H1 (cell line): ENCODE measurements around the gene RAMP3. TPM values are rescaled to one million over a fixed set of nuclear protein-coding genes. Genes with fewer than 3 reads are reported as not detected.
A peak's percentile ranks its signal among the peaks of the same experiment; 100 is the strongest.

Source experiments
- CTCF ChIA-PET: fragments of 300-600 bp; sonication (Branson Sonifier 250); formaldehyde crosslinking; loops from one replicate; lab custom pipeline; 2021; ENCODE audit not compliant: partially characterized antibody; lab: Charles Lee
- POLR2A ChIA-PET: fragments of 300-600 bp; sonication (Branson Sonifier 250); formaldehyde crosslinking; loops from one replicate; lab custom pipeline; 2021; ENCODE audit warnings: inconsistent platforms; ENCODE audit not compliant: partially characterized antibody; lab: Charles Lee
- DNase-seq, 2 experiments: peaks; one replicate each; pipeline versions ENCODE4 v3.0.0 to v3.0.0-alpha.2; 2010 to 2022; ENCODE audit warnings: low spot score in 2 of 2, low read depth in 1 of 2, mixed read lengths in 1 of 2
- FAIRE-seq: peaks from 2 replicates; lab custom pipeline; 2011; peaks lifted over from hg19 to GRCh38; lab: Jason Lieb, UNC
- H2AFZ ChIP-seq: 2 replicates; pipeline ENCODE4 v1.8.1; 2012; ENCODE audit warnings: low read length, inconsistent platforms
- H2AK5ac ChIP-seq: 2 replicates; pipeline ENCODE4 v1.6.1; 2013; ENCODE audit warnings: low read depth, low read length
- H2BK120ac ChIP-seq: replicated peaks from 2 replicates; pipeline ENCODE3; 2013; ENCODE audit warnings: low read depth, low read length, inconsistent platforms
- H2BK12ac ChIP-seq: 2 replicates; pipeline ENCODE4 v1.6.1; 2013; ENCODE audit warnings: low read depth, low read length
- H2BK15ac ChIP-seq: 2 replicates; pipeline ENCODE4 v1.6.1; 2013; ENCODE audit warnings: low read length
- H2BK20ac ChIP-seq: 2 replicates; pipeline ENCODE4 v1.6.1; 2013; ENCODE audit warnings: low read length
- H2BK5ac ChIP-seq: 2 replicates; pipeline ENCODE4 v1.6.1; 2013; ENCODE audit warnings: low read depth, low read length
- H3K14ac ChIP-seq: 2 replicates; pipeline ENCODE4 v1.6.1; 2013; ENCODE audit warnings: inconsistent platforms; ENCODE audit not compliant: insufficient read length
- H3K18ac ChIP-seq: 2 replicates; pipeline ENCODE4 v1.6.1; 2013; ENCODE audit warnings: low read length; ENCODE audit errors: extremely low read depth
- H3K23ac ChIP-seq: 2 replicates; pipeline ENCODE4 v1.6.1; 2013; ENCODE audit warnings: inconsistent platforms; ENCODE audit not compliant: insufficient read length
- H3K23me2 ChIP-seq: 2 replicates; pipeline ENCODE4 v1.6.1; 2013; ENCODE audit warnings: low read depth, low read length
- H3K27ac ChIP-seq: 2 replicates; pipeline ENCODE4 v1.6.1; 2011; ENCODE audit warnings: low read depth, low read length, inconsistent platforms
- H3K27me3 ChIP-seq, 4 experiments: replicated peaks in 1 of 4; 1 replicate in 1 of 4; 2 replicates in 3 of 4; pipeline versions ENCODE4 v1.6.1 to v1.8.1; 2011 to 2013; ENCODE audit warnings: low read length in 3 of 4, mild to moderate bottlenecking in 3 of 4, inconsistent platforms in 2 of 4, mixed read lengths in 2 of 4, moderate library complexity in 1 of 4; ENCODE audit not compliant: control insufficient read depth in 3 of 4, insufficient read depth in 3 of 4; ENCODE audit errors: extremely low read depth in 1 of 4
- H3K36me3 ChIP-seq, 4 experiments: 2 replicates each; pipeline versions ENCODE4 v1.6.1 to v1.8.1; 2011 to 2013; ENCODE audit warnings: mild to moderate bottlenecking in 4 of 4, low read length in 3 of 4, moderate library complexity in 2 of 4, control low read depth in 1 of 4, inconsistent platforms in 1 of 4; ENCODE audit not compliant: insufficient read depth in 4 of 4, control insufficient read depth in 2 of 4
- H3K4ac ChIP-seq: replicated peaks from 2 replicates; pipeline ENCODE3; 2013; ENCODE audit warnings: low read length, low read depth, mixed read lengths, inconsistent platforms; ENCODE audit not compliant: insufficient read length
- H3K4me1 ChIP-seq, 4 experiments: replicated peaks in 1 of 4; 1 replicate in 1 of 4; 2 replicates in 3 of 4; pipeline versions ENCODE4 v1.6.1 to v1.8.1; 2011 to 2013; ENCODE audit warnings: low read length in 3 of 4, inconsistent platforms in 2 of 4, mixed read lengths in 1 of 4; ENCODE audit not compliant: insufficient read depth in 4 of 4, control insufficient read depth in 3 of 4
- H3K4me2 ChIP-seq, 2 experiments: 2 replicates each; pipeline versions ENCODE4 v1.6.1 to v1.8.1; 2011 to 2013; ENCODE audit warnings: low read depth in 2 of 2, low read length in 2 of 2, control low read depth in 1 of 2, inconsistent platforms in 1 of 2, mild to moderate bottlenecking in 1 of 2; ENCODE audit not compliant: insufficient read depth in 1 of 2
- H3K4me3 ChIP-seq, 4 experiments: fragments of 200-600, 300-600 bp in 1 of 4; sonication (generic), shearing (Covaris generic), sonication (Bioruptor Twin) in 1 of 4; 2 replicates each; pipeline versions ENCODE4 v1.5.1 to v1.8.1; 2011 to 2016; ENCODE audit warnings: low read length in 4 of 4, low read depth in 3 of 4, control low read depth in 2 of 4, inconsistent platforms in 2 of 4, mild to moderate bottlenecking in 2 of 4, mixed read lengths in 1 of 4, moderate library complexity in 1 of 4; ENCODE audit not compliant: insufficient read depth in 2 of 4; ENCODE audit errors: extremely low read depth in 1 of 4
- H3K56ac ChIP-seq: replicated peaks from 2 replicates; pipeline ENCODE3; 2013; ENCODE audit warnings: low read depth, mild to moderate bottlenecking, mixed read lengths, low read length, inconsistent platforms; ENCODE audit not compliant: insufficient read length
- H3K79me1 ChIP-seq: 2 replicates; pipeline ENCODE4 v1.6.1; 2013; ENCODE audit warnings: low read depth, low read length, control low read depth
- H3K79me2 ChIP-seq, 2 experiments: 2 replicates each; pipeline versions ENCODE4 v1.6.1 to v1.8.1; 2012 to 2013; ENCODE audit warnings: low read length in 2 of 2, mild to moderate bottlenecking in 2 of 2, inconsistent platforms in 1 of 2; ENCODE audit not compliant: insufficient read depth in 2 of 2, control insufficient read depth in 1 of 2
- H3K9ac ChIP-seq, 4 experiments: replicated peaks in 1 of 4; 1 replicate in 1 of 4; 2 replicates in 3 of 4; pipeline versions ENCODE4 v1.6.1 to v1.8.1; 2011 to 2013; ENCODE audit warnings: low read depth in 3 of 4, low read length in 3 of 4, control low read depth in 2 of 4, mild to moderate bottlenecking in 2 of 4, moderate library complexity in 2 of 4, inconsistent platforms in 1 of 4; ENCODE audit errors: extremely low read depth in 1 of 4
- H3K9me3 ChIP-seq, 2 experiments: 2 replicates each; pipeline versions ENCODE4 v1.6.1 to v1.8.1; 2012 to 2013; ENCODE audit warnings: mild to moderate bottlenecking in 2 of 2, moderate library complexity in 2 of 2, control low read depth in 1 of 2, inconsistent platforms in 1 of 2, low read depth in 1 of 2, low read length in 1 of 2, mixed read lengths in 1 of 2; ENCODE audit not compliant: insufficient read depth in 2 of 2
- H4K20me1 ChIP-seq, 2 experiments: replicated peaks in 1 of 2; 2 replicates each; pipeline versions ENCODE3 to v1.8.1; 2011 to 2013; ENCODE audit warnings: inconsistent platforms in 2 of 2, low read length in 2 of 2, mild to moderate bottlenecking in 1 of 2; ENCODE audit not compliant: insufficient read depth in 2 of 2, control insufficient read depth in 1 of 2
- H4K5ac ChIP-seq: 2 replicates; pipeline ENCODE4 v1.6.1; 2013; ENCODE audit warnings: low read length, low read depth, mixed read lengths, inconsistent platforms; ENCODE audit not compliant: insufficient read length
- H4K8ac ChIP-seq: 2 replicates; pipeline ENCODE4 v1.8.0; 2013; ENCODE audit warnings: mild to moderate bottlenecking, moderate library complexity, low read length, inconsistent platforms; ENCODE audit not compliant: insufficient read depth; ENCODE audit errors: extremely low read depth
- H4K91ac ChIP-seq: replicated peaks from 2 replicates; pipeline ENCODE3; 2013; ENCODE audit warnings: low read length, mixed read lengths, inconsistent platforms; ENCODE audit not compliant: insufficient read length
- BRCA1 ChIP-seq: IDR thresholded peaks from 2 replicates; pipeline ENCODE4 v1.6.1; 2012; ENCODE audit warnings: low read depth, low read length, improper control_type of control experiment
- RAD21 ChIP-seq, 2 experiments: IDR thresholded peaks in 1 of 2; conservative IDR thresholded peaks in 1 of 2; 2 replicates each; pipeline ENCODE4 v1.6.1; 2011; ENCODE audit warnings: low read depth in 2 of 2, low read length in 2 of 2, improper control_type of control experiment in 1 of 2, inconsistent platforms in 1 of 2, mild to moderate bottlenecking in 1 of 2, moderate library complexity in 1 of 2
- WGBS, 2 experiments: shearing (Covaris generic) in 1 of 2; methylation state at CpG; one replicate each; pipeline versions ENCODE4 v1.1.6 to v1.1.7; 2013 to 2015; ENCODE audit warnings: low lambda C conversion rate in 2 of 2, mixed read lengths in 2 of 2, inconsistent platforms in 1 of 2, low coverage in 1 of 2, missing lambda C conversion rate in 1 of 2; ENCODE audit not compliant: insufficient replicate concordance in 2 of 2, insufficient coverage in 1 of 2, insufficient read length in 1 of 2; ENCODE audit errors: extremely low coverage in 1 of 2, missing lambda C conversion rate in 1 of 2; 5-methylcytosine and 5-hydroxymethylcytosine counted together
- polyA plus RNA-seq, 7 experiments: library from polyadenylated mRNA; depleted of rRNA in 3 of 7; stranded (reverse) in 5 of 7; unstranded in 2 of 7; fragments of >200 nt in 5 of 7; fragments of 200-250 nt in 2 of 7; gene quantifications; 1 replicate in 5 of 7; 2 replicates in 1 of 7; 4 replicates in 1 of 7; pipeline versions ENCODE4 v1.2.1 to v1.2.3, GENCODE V29; 2011 to 2013; ENCODE audit warnings: missing spikeins in 2 of 7, mixed read lengths in 2 of 7
- total RNA-seq: library from RNA; stranded (reverse); fragmentation: NEBNext Ultra II Directional; extraction: Animal tissue kit (Norgen Biotek cat#: 25700); gene quantifications from 2 replicates; pipeline ENCODE4 v1.2.1, GENCODE V29; 2021
- TF ChIP-seq, protein P1 (sequence below), 3 experiments: IDR thresholded peaks; 1 replicate in 2 of 3; 2 replicates in 1 of 3; pipeline versions ENCODE4 v1.5.1 to v1.6.1; 2011; ENCODE audit warnings: low read length in 3 of 3, mild to moderate bottlenecking in 3 of 3, inconsistent platforms in 2 of 3, low read depth in 1 of 3, moderate library complexity in 1 of 3; ENCODE audit not compliant: insufficient read depth in 1 of 3; ENCODE audit errors: control extremely low read depth in 1 of 3

The RAMP3 gene
- total and polyA plus RNA-seq, 2 of the 8 experiments (the other 6 are each of a cell fraction or from before 2014, with no cell fraction given) = 0.88 to 0.98 TPM

DNA sequence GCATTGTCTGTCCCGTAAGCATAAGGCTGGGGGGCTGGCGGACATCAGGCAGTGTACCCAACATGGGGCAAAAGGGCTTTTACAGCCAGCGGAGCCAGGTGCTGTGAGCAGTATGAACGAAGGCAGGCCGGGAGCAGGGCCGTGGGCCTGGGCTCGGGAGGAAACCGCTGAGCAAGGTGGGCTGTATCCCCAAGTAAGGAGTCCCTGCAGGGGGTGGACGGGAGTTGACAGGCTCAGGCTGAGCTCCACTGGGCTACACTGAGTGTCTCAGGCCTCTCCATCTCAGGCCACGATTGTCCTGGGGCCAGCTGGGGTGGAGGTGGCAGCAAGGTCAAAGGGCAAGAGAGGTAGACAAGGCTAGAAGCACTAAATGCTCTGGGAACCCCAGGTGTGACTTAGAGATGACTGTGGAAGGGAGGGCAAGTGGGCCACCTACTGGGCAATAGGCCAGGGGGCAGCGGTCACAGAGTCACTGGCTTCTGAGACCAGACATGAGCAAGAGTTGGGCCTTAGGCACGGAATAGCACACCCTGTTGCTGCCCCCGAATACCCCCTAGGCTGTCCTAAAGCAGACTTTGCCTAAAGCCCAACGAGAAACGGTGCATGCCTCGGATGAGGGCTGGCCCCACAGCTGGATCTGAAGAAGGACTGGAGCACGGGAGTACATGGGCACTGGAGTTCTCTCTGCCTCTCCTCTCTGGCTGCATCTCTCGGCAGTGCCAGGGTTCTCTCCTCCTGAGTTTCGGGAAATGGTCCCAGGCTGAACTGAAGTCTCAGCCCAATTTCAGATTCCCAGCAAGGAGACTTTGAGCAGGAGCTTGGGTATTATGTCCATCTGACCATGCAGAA, 10.8 kb upstream of the RAMP3 start:
- WGBS, 2 experiments = 85% methylated on average over 18 of the region's 19 CpGs; no CpG with 5 or more reads in 1 of the 2 experiments
- H3K14ac ChIP-seq = no peak overlapping the region
- no peaks in the 10 kb centered on the region for H3K23me2 ChIP-seq
- no peak overlapping the region for H3K4ac ChIP-seq
- no peaks in the 10 kb centered on the region for H4K20me1 ChIP-seq
- no peak overlapping the region for H2AFZ ChIP-seq
- no peaks in the 10 kb centered on the region for H3K4me1 ChIP-seq
- no peak overlapping the region for H2BK20ac ChIP-seq
- H2BK120ac ChIP-seq = no peak overlapping the region
- no peak overlapping the region for H3K27ac ChIP-seq
- TF ChIP-seq, protein P1, sequence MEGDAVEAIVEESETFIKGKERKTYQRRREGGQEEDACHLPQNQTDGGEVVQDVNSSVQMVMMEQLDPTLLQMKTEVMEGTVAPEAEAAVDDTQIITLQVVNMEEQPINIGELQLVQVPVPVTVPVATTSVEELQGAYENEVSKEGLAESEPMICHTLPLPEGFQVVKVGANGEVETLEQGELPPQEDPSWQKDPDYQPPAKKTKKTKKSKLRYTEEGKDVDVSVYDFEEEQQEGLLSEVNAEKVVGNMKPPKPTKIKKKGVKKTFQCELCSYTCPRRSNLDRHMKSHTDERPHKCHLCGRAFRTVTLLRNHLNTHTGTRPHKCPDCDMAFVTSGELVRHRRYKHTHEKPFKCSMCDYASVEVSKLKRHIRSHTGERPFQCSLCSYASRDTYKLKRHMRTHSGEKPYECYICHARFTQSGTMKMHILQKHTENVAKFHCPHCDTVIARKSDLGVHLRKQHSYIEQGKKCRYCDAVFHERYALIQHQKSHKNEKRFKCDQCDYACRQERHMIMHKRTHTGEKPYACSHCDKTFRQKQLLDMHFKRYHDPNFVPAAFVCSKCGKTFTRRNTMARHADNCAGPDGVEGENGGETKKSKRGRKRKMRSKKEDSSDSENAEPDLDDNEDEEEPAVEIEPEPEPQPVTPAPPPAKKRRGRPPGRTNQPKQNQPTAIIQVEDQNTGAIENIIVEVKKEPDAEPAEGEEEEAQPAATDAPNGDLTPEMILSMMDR (IDR thresholded peaks at IDR 0.05; ENCODE audit: control extremely low read depth in 1 of 3, insufficient read depth in 1 of 3, low read depth in 1 of 3, low read length in 3 of 3) = peak in 2 of 3 experiments; percentile 7 to 16; a peak in 2 of 4 replicates
- TF ChIP-seq RAD21 (IDR thresholded peaks at IDR 0.05 in 1 of 2, conservative IDR thresholded peaks at IDR 0.05 in 1 of 2; ENCODE audit: low read depth in 2 of 2, low read length in 2 of 2) (peak; percentile 14 to 35; a peak in 3 of 4 replicates), BRCA1 (no peak)
- H3K79me1 ChIP-seq = no peaks in the 10 kb centered on the region
- H3K56ac ChIP-seq = no peak overlapping the region
- H4K5ac ChIP-seq = no peak overlapping the region
- H3K4me2 ChIP-seq = no peak overlapping the region
- no peak overlapping the region for H2AK5ac ChIP-seq
- no peaks in the 10 kb centered on the region for H3K9me3 ChIP-seq
- no peak overlapping the region for H2BK12ac ChIP-seq
- H4K91ac ChIP-seq = no peak overlapping the region
- H2BK15ac ChIP-seq = no peak overlapping the region
- POLR2A ChIA-PET = interaction anchor here (1.7 kb wide), 1 partner anchor 40 kb away, joined by 3 read pairs; no protein-coding TSS in a partner anchor
- no peaks in the 10 kb centered on the region for H3K79me2 ChIP-seq
- FAIRE-seq (no peak), DNase-seq (no peak)
- no peaks in the 10 kb centered on the region for H3K36me3 ChIP-seq
- H3K9ac ChIP-seq = no peak overlapping the region
- H3K18ac ChIP-seq = no peak overlapping the region
- CTCF ChIA-PET = interaction anchor here (1.1 to 2.0 kb wide), 4 partner anchors 11 to 114 kb away, joined by 3 to 8 read pairs (median 6); no protein-coding TSS in a partner anchor
- peak overlapping the region; percentile 59; the same call in 1 of the 2 replicates for H4K8ac ChIP-seq
- H3K27me3 ChIP-seq = no peaks in the 10 kb centered on the region
- H3K4me3 ChIP-seq = no peak overlapping the region
- H3K23ac ChIP-seq = no peak overlapping the region
- no peak overlapping the region for H2BK5ac ChIP-seq
